Peyer's patch (tissue), 4 donors: ENCODE measurements around the gene SSUH2.

ENCODE experiments used
- POLR2A ChIP-seq, 2 donors: fragments of 450-650 bp; IDR thresholded peaks; one replicate each; pipeline ENCODE4 v1.5.1; 2017; ENCODE audit warnings: antibody characterized with exemption in 2 of 2, mild to moderate bottlenecking in 2 of 2, moderate library complexity in 2 of 2
- TF ChIP-seq, protein P1 (sequence below), 6 experiments: fragments of 450-650 bp in 4 of 6; fragments of 200-600 bp in 2 of 6; sonication (generic) in 1 of 6; IDR thresholded peaks; one replicate each; pipeline ENCODE4 v1.5.1; 2017 to 2019; ENCODE audit warnings: antibody characterized with exemption in 6 of 6, mild to moderate bottlenecking in 3 of 6, moderate library complexity in 1 of 6

DNA sequence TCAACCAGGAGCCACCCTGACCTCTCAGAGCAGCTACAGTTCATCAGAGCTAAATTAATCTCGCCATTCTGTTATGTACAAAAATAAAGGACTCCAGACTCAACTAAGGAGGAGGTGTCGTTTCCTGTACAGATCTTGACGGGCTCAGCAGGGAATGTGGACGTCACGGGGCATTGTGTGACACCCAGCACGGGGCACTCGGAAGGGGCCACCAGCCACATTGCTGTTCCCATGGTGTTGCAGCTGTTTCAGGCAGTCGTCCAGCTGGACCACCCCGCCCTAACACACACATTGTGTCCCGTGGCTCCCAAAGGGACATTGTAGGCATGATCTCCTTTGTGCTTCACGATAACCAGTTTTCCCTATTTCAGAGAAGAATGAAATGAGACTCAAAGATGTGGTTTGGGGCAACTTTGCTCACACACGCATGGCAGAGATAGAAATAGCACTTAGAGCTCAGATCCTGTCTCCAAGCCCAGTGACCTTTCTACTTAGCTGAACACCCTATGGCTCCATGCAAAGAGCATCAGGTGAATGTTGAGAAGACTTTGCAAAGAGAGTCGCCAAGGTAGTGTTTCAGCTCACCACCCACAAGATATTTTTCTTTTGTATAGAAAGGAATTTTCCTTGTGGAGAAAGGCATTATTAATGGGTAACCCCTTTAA lies 5.5 kb downstream of the SSUH2 start:
- TF ChIP-seq, protein P1, sequence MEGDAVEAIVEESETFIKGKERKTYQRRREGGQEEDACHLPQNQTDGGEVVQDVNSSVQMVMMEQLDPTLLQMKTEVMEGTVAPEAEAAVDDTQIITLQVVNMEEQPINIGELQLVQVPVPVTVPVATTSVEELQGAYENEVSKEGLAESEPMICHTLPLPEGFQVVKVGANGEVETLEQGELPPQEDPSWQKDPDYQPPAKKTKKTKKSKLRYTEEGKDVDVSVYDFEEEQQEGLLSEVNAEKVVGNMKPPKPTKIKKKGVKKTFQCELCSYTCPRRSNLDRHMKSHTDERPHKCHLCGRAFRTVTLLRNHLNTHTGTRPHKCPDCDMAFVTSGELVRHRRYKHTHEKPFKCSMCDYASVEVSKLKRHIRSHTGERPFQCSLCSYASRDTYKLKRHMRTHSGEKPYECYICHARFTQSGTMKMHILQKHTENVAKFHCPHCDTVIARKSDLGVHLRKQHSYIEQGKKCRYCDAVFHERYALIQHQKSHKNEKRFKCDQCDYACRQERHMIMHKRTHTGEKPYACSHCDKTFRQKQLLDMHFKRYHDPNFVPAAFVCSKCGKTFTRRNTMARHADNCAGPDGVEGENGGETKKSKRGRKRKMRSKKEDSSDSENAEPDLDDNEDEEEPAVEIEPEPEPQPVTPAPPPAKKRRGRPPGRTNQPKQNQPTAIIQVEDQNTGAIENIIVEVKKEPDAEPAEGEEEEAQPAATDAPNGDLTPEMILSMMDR (IDR thresholded peaks at IDR 0.05), result no peak
- TF ChIP-seq POLR2A (IDR thresholded peaks at IDR 0.05), result no peak
